H1 (cell line): ENCODE data around the gene ADGRF1. TPM values are rescaled to one million over a fixed set of nuclear protein-coding genes. Genes with fewer than 3 reads are reported as not detected.
"Not testable (repeated sequence)": the region's sequence is repeated elsewhere in the genome, so short reads cannot be mapped to it uniquely, and the experiment has no call there.

ENCODE experiments used
- CTCF ChIA-PET: fragments of 300-600 bp; sonication (Branson Sonifier 250); formaldehyde crosslinking; loops from one replicate; lab custom pipeline; 2021; ENCODE audit not compliant: partially characterized antibody; lab: Charles Lee
- POLR2A ChIA-PET: fragments of 300-600 bp; sonication (Branson Sonifier 250); formaldehyde crosslinking; loops from one replicate; lab custom pipeline; 2021; ENCODE audit warnings: inconsistent platforms; ENCODE audit not compliant: partially characterized antibody; lab: Charles Lee
- DNase-seq, 2 experiments: peaks; one replicate each; pipeline versions ENCODE4 v3.0.0 to v3.0.0-alpha.2; 2010 to 2022; ENCODE audit warnings: low spot score in 2 of 2, low read depth in 1 of 2, mixed read lengths in 1 of 2
- FAIRE-seq: peaks from 2 replicates; lab custom pipeline; 2011; peaks lifted over from hg19 to GRCh38; lab: Jason Lieb, UNC
- H2AFZ ChIP-seq: 2 replicates; pipeline ENCODE4 v1.8.1; 2012; ENCODE audit warnings: low read length, inconsistent platforms
- H2AK5ac ChIP-seq: 2 replicates; pipeline ENCODE4 v1.6.1; 2013; ENCODE audit warnings: low read depth, low read length
- H2BK120ac ChIP-seq: replicated peaks from 2 replicates; pipeline ENCODE3; 2013; ENCODE audit warnings: low read depth, low read length, inconsistent platforms
- H2BK12ac ChIP-seq: 2 replicates; pipeline ENCODE4 v1.6.1; 2013; ENCODE audit warnings: low read depth, low read length
- H2BK15ac ChIP-seq: 2 replicates; pipeline ENCODE4 v1.6.1; 2013; ENCODE audit warnings: low read length
- H2BK20ac ChIP-seq: 2 replicates; pipeline ENCODE4 v1.6.1; 2013; ENCODE audit warnings: low read length
- H2BK5ac ChIP-seq: 2 replicates; pipeline ENCODE4 v1.6.1; 2013; ENCODE audit warnings: low read depth, low read length
- H3K14ac ChIP-seq: 2 replicates; pipeline ENCODE4 v1.6.1; 2013; ENCODE audit warnings: inconsistent platforms; ENCODE audit not compliant: insufficient read length
- H3K18ac ChIP-seq: 2 replicates; pipeline ENCODE4 v1.6.1; 2013; ENCODE audit warnings: low read length; ENCODE audit errors: extremely low read depth
- H3K23ac ChIP-seq: 2 replicates; pipeline ENCODE4 v1.6.1; 2013; ENCODE audit warnings: inconsistent platforms; ENCODE audit not compliant: insufficient read length
- H3K23me2 ChIP-seq: 2 replicates; pipeline ENCODE4 v1.6.1; 2013; ENCODE audit warnings: low read depth, low read length
- H3K27ac ChIP-seq: 2 replicates; pipeline ENCODE4 v1.6.1; 2011; ENCODE audit warnings: low read depth, low read length, inconsistent platforms
- H3K27me3 ChIP-seq, 4 experiments: replicated peaks in 1 of 4; 1 replicate in 1 of 4; 2 replicates in 3 of 4; pipeline versions ENCODE4 v1.6.1 to v1.8.1; 2011 to 2013; ENCODE audit warnings: low read length in 3 of 4, mild to moderate bottlenecking in 3 of 4, inconsistent platforms in 2 of 4, mixed read lengths in 2 of 4, moderate library complexity in 1 of 4; ENCODE audit not compliant: control insufficient read depth in 3 of 4, insufficient read depth in 3 of 4; ENCODE audit errors: extremely low read depth in 1 of 4
- H3K36me3 ChIP-seq, 4 experiments: 2 replicates each; pipeline versions ENCODE4 v1.6.1 to v1.8.1; 2011 to 2013; ENCODE audit warnings: mild to moderate bottlenecking in 4 of 4, low read length in 3 of 4, moderate library complexity in 2 of 4, control low read depth in 1 of 4, inconsistent platforms in 1 of 4; ENCODE audit not compliant: insufficient read depth in 4 of 4, control insufficient read depth in 2 of 4
- H3K4ac ChIP-seq: replicated peaks from 2 replicates; pipeline ENCODE3; 2013; ENCODE audit warnings: low read length, low read depth, mixed read lengths, inconsistent platforms; ENCODE audit not compliant: insufficient read length
- H3K4me1 ChIP-seq, 4 experiments: replicated peaks in 1 of 4; 1 replicate in 1 of 4; 2 replicates in 3 of 4; pipeline versions ENCODE4 v1.6.1 to v1.8.1; 2011 to 2013; ENCODE audit warnings: low read length in 3 of 4, inconsistent platforms in 2 of 4, mixed read lengths in 1 of 4; ENCODE audit not compliant: insufficient read depth in 4 of 4, control insufficient read depth in 3 of 4
- H3K4me2 ChIP-seq, 2 experiments: 2 replicates each; pipeline versions ENCODE4 v1.6.1 to v1.8.1; 2011 to 2013; ENCODE audit warnings: low read depth in 2 of 2, low read length in 2 of 2, control low read depth in 1 of 2, inconsistent platforms in 1 of 2, mild to moderate bottlenecking in 1 of 2; ENCODE audit not compliant: insufficient read depth in 1 of 2
- H3K4me3 ChIP-seq, 4 experiments: fragments of 200-600, 300-600 bp in 1 of 4; sonication (generic), shearing (Covaris generic), sonication (Bioruptor Twin) in 1 of 4; 2 replicates each; pipeline versions ENCODE4 v1.5.1 to v1.8.1; 2011 to 2016; ENCODE audit warnings: low read length in 4 of 4, low read depth in 3 of 4, control low read depth in 2 of 4, inconsistent platforms in 2 of 4, mild to moderate bottlenecking in 2 of 4, mixed read lengths in 1 of 4, moderate library complexity in 1 of 4; ENCODE audit not compliant: insufficient read depth in 2 of 4; ENCODE audit errors: extremely low read depth in 1 of 4
- H3K56ac ChIP-seq: replicated peaks from 2 replicates; pipeline ENCODE3; 2013; ENCODE audit warnings: low read depth, mild to moderate bottlenecking, mixed read lengths, low read length, inconsistent platforms; ENCODE audit not compliant: insufficient read length
- H3K79me1 ChIP-seq: 2 replicates; pipeline ENCODE4 v1.6.1; 2013; ENCODE audit warnings: low read depth, low read length, control low read depth
- H3K79me2 ChIP-seq, 2 experiments: 2 replicates each; pipeline versions ENCODE4 v1.6.1 to v1.8.1; 2012 to 2013; ENCODE audit warnings: low read length in 2 of 2, mild to moderate bottlenecking in 2 of 2, inconsistent platforms in 1 of 2; ENCODE audit not compliant: insufficient read depth in 2 of 2, control insufficient read depth in 1 of 2
- H3K9ac ChIP-seq, 4 experiments: replicated peaks in 1 of 4; 1 replicate in 1 of 4; 2 replicates in 3 of 4; pipeline versions ENCODE4 v1.6.1 to v1.8.1; 2011 to 2013; ENCODE audit warnings: low read depth in 3 of 4, low read length in 3 of 4, control low read depth in 2 of 4, mild to moderate bottlenecking in 2 of 4, moderate library complexity in 2 of 4, inconsistent platforms in 1 of 4; ENCODE audit errors: extremely low read depth in 1 of 4
- H3K9me3 ChIP-seq, 2 experiments: 2 replicates each; pipeline versions ENCODE4 v1.6.1 to v1.8.1; 2012 to 2013; ENCODE audit warnings: mild to moderate bottlenecking in 2 of 2, moderate library complexity in 2 of 2, control low read depth in 1 of 2, inconsistent platforms in 1 of 2, low read depth in 1 of 2, low read length in 1 of 2, mixed read lengths in 1 of 2; ENCODE audit not compliant: insufficient read depth in 2 of 2
- H4K20me1 ChIP-seq, 2 experiments: replicated peaks in 1 of 2; 2 replicates each; pipeline versions ENCODE3 to v1.8.1; 2011 to 2013; ENCODE audit warnings: inconsistent platforms in 2 of 2, low read length in 2 of 2, mild to moderate bottlenecking in 1 of 2; ENCODE audit not compliant: insufficient read depth in 2 of 2, control insufficient read depth in 1 of 2
- H4K5ac ChIP-seq: 2 replicates; pipeline ENCODE4 v1.6.1; 2013; ENCODE audit warnings: low read length, low read depth, mixed read lengths, inconsistent platforms; ENCODE audit not compliant: insufficient read length
- H4K8ac ChIP-seq: 2 replicates; pipeline ENCODE4 v1.8.0; 2013; ENCODE audit warnings: mild to moderate bottlenecking, moderate library complexity, low read length, inconsistent platforms; ENCODE audit not compliant: insufficient read depth; ENCODE audit errors: extremely low read depth
- H4K91ac ChIP-seq: replicated peaks from 2 replicates; pipeline ENCODE3; 2013; ENCODE audit warnings: low read length, mixed read lengths, inconsistent platforms; ENCODE audit not compliant: insufficient read length
- CTCF ChIP-seq, 3 experiments: IDR thresholded peaks; 1 replicate in 2 of 3; 2 replicates in 1 of 3; pipeline versions ENCODE4 v1.5.1 to v1.6.1; 2011; ENCODE audit warnings: low read length in 3 of 3, mild to moderate bottlenecking in 3 of 3, inconsistent platforms in 2 of 3, low read depth in 1 of 3, moderate library complexity in 1 of 3; ENCODE audit not compliant: insufficient read depth in 1 of 3; ENCODE audit errors: control extremely low read depth in 1 of 3
- KDM4A ChIP-seq: IDR thresholded peaks from one replicate; pipeline ENCODE4 v1.7.1; 2012; ENCODE audit warnings: low read depth, mild to moderate bottlenecking, moderate library complexity, low read length, inconsistent platforms; ENCODE audit not compliant: severe bottlenecking
- MAFK ChIP-seq: IDR thresholded peaks from 2 replicates; pipeline ENCODE4 v1.6.1; 2012; ENCODE audit warnings: low read depth, mild to moderate bottlenecking, improper control_type of control experiment, low read length
- TAF7 ChIP-seq: optimal IDR thresholded peaks from 2 replicates; pipeline ENCODE3; 2011; ENCODE audit warnings: low read depth, mild to moderate bottlenecking, inconsistent platforms, low read length, moderate library complexity, borderline replicate concordance
- WGBS, 2 experiments: shearing (Covaris generic) in 1 of 2; methylation state at CpG; one replicate each; pipeline versions ENCODE4 v1.1.6 to v1.1.7; 2013 to 2015; ENCODE audit warnings: low lambda C conversion rate in 2 of 2, mixed read lengths in 2 of 2, inconsistent platforms in 1 of 2, low coverage in 1 of 2, missing lambda C conversion rate in 1 of 2; ENCODE audit not compliant: insufficient replicate concordance in 2 of 2, insufficient coverage in 1 of 2, insufficient read length in 1 of 2; ENCODE audit errors: extremely low coverage in 1 of 2, missing lambda C conversion rate in 1 of 2; 5-methylcytosine and 5-hydroxymethylcytosine counted together
- polyA plus RNA-seq, 7 experiments: library from polyadenylated mRNA; depleted of rRNA in 3 of 7; stranded (reverse) in 5 of 7; unstranded in 2 of 7; fragments of >200 nt in 5 of 7; fragments of 200-250 nt in 2 of 7; gene quantifications; 1 replicate in 5 of 7; 2 replicates in 1 of 7; 4 replicates in 1 of 7; pipeline versions ENCODE4 v1.2.1 to v1.2.3, GENCODE V29; 2011 to 2013; ENCODE audit warnings: missing spikeins in 2 of 7, mixed read lengths in 2 of 7
- total RNA-seq: library from RNA; stranded (reverse); fragmentation: NEBNext Ultra II Directional; extraction: Animal tissue kit (Norgen Biotek cat#: 25700); gene quantifications from 2 replicates; pipeline ENCODE4 v1.2.1, GENCODE V29; 2021

The ADGRF1 gene
- total and polyA plus RNA-seq, 2 of the 8 experiments (the other 6 are each of a cell fraction or from before 2014, with no cell fraction given) = not detected

GRCh38 chr6:46993846-46994245 is 48.3 kb downstream of the ADGRF1 start (continued):
- no peak for TF ChIP-seq MAFK
- TF ChIP-seq KDM4A = no peak
- TF ChIP-seq TAF7 = no peak
- no peak for TF ChIP-seq CTCF (IDR thresholded peaks at IDR 0.05; ENCODE audit: control extremely low read depth in 1 of 3, insufficient read depth in 1 of 3, low read depth in 1 of 3, low read length in 3 of 3)

DNA sequence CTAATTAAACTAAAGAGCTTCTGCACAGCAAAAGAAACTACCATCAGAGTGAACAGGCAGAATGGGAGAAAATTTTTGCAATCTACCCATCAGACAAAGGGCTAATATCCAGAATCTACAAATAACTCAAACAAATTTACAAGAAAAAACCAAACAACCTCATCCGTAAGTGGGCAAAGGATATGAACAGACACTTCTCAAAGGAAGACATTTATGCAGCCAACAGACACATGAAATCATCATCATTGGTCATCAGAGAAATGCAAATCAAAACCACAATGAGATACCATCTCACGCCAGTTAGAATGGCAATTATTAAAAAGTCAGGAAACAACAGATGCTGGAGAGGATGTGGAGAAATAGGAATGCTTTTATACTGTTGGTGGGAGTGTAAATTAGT is 49.7 kb downstream of the ADGRF1 start:
- H3K14ac ChIP-seq, H3K4me3 ChIP-seq, POLR2A ChIA-PET, H4K91ac ChIP-seq, H3K79me1 ChIP-seq, H3K36me3 ChIP-seq, H2AK5ac ChIP-seq, H4K5ac ChIP-seq, H3K23me2 ChIP-seq, H2BK12ac ChIP-seq, H2BK20ac ChIP-seq, H3K4me2 ChIP-seq, H3K27ac ChIP-seq, H2AFZ ChIP-seq, H2BK120ac ChIP-seq, H3K9ac ChIP-seq, H3K56ac ChIP-seq, H2BK15ac ChIP-seq, H3K23ac ChIP-seq, FAIRE-seq, H3K18ac ChIP-seq, H3K79me2 ChIP-seq, DNase-seq, H3K4ac ChIP-seq, H3K4me1 ChIP-seq, H3K9me3 ChIP-seq, H4K8ac ChIP-seq, H4K20me1 ChIP-seq, H2BK5ac ChIP-seq, H3K27me3 ChIP-seq: not testable (repeated sequence)
- CTCF ChIA-PET = interaction anchor here (1.0 to 2.0 kb wide), 4 partner anchors 144 to 771 kb away, joined by 3 to 14 read pairs (median 6); no protein-coding TSS in a partner anchor
- 87% methylated on average over 2 of the region's 2 CpGs; no CpG with 5 or more reads in 1 of the 2 experiments for WGBS, 2 experiments
